Activated CD4-positive, alpha-beta T cell treated with anti-CD3 and anti-CD28 coated beads, Interleukin-2, amount 50 U/mL, for 48 hours (primary cell): Measurements from ENCODE around the gene B9D2.
A peak's percentile ranks its signal among the peaks of the same experiment; 100 is the strongest.
"Not testable (repeated sequence)": the region's sequence is repeated elsewhere in the genome, so short reads cannot be mapped to it uniquely, and the experiment has no call there.

Experiments used
- DNase-seq, 2 experiments: peaks; one replicate each; pipeline ENCODE4 v3.0.0-alpha.2; 2020

B9D2 gene, protein sequence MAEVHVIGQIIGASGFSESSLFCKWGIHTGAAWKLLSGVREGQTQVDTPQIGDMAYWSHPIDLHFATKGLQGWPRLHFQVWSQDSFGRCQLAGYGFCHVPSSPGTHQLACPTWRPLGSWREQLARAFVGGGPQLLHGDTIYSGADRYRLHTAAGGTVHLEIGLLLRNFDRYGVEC

GRCh38 chr19:41363753-41364523, at the start of gene B9D2:
B9D2 (minus strand) TSS chr19:41364149; CDS start chr19:41363519, 630 bp downstream.
- peak; percentile 98 to 99 for DNase-seq

DNA sequence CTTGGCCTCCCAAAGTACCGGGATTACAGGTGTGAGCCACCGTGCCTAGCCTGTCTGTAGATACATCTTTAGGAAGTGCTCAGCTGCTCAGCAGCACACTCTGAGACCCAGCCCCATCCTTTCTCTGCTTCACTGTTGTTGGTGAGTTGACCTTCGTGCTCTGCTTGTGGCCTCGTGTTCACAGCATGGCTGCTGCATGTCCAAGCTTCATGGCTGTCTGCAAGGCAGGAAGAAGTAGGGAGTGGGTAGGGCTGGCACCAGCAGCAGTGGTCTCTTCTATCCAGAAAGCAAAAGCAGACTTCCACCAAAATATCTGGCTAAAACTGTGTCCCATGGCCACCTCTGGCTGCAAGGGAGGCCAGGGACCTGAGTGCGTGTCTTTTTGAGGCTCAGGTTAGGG, 49.0 kb upstream of the B9D2 start:
- DNase-seq, result no peak

GRCh38 chr19:41411968-41412265, 48.0 kb upstream of the B9D2 start:
- DNase-seq, result no peak

DNA sequence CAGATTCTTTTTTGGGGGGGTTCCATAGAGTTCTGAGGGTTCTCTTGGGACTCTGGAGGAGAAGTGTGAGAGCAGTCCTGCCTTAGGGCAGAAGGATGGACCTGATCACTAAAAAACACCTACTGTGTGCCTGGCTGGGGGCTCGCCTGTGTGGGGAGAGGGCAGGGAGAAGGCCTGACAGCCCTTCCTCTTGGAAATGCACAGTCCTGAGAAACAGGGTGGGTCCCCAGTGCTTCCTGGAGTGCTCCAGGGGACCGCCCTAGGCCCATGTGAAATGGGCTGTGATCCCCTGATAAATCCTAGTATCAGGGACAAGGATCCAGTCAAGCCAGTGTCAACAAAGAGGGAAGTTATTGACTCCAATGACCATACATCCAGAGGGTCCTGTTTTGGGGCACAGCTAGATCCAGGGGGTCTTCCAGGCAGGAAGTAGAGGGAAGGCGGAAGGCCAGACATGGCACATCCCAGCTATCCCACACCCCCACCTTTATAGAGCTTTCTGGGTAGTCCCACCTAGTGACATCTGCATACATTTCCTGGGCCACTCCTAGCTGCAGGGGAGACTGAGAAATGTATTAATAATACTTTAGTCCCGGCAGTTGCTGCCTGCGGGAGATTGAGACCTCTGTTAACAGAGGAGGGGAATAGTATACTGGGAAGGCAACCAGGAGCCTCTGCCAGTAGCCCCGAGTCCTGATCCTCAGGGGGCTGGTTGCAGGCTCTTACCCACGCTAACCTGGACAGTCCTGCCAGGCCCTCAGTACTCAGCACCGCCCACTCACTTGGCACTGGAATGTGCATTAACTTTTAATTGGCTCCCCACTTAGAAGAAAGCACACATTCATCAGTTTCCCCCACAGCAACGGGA, 47.4 kb upstream of the B9D2 start:
- no peak for DNase-seq

DNA sequence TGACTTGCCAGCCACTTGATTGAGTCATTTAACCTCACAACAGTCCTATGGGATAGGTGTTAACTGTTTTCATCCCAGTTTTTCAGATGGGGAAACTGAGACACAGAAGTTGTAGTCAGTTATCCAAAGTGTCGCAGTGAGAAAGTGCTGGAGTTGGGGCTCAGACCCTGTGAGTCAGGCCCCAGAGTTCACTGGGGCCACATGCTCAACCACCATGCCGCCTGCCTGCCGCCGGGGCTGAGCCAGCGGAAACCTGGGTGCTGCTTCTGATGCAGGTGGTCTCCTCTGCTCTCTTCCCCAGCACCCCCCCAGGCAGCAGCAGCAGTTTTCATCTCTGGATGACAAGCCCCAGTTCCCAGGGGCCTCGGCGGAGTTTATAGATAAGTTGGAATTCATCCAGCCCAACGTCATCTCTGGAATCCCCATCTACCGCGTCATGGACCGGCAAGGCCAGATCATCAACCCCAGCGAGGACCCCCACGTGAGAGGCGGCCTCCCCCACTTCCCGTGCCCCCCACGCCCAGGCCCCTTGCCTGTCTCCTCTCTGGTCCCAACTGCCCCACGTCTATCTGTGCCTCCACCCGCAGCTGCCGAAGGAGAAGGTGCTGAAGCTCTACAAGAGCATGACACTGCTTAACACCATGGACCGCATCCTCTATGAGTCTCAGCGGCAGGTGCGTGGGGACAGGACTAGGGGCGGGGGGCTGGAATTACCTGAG, 46.5 kb upstream of the B9D2 start:
- no peak for DNase-seq

- DNase-seq, result no peak
Measured at GRCh38 chr19:41409288-41409687, 45.3 kb upstream of the B9D2 start.

DNA sequence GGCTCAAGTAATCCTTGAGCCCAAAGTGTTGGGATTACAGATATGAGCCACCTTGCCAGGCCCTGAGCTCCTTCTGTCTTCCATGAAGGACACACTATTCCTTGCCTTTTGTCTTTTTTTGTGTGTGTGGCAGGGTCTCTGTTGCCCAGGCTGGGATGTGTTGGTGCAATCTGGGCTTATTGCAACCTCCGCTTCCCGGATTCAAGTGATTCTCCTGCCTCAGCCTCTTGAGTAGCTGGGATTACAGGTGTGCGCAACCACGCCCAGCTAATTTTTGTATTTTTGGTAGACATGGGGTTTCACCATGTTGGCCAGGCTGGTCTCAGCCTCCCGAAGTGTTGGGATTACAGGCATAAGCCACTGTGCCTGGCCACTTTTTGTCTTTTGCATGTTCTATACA, 44.9 kb upstream of the B9D2 start:
- not testable (repeated sequence) for DNase-seq

DNA sequence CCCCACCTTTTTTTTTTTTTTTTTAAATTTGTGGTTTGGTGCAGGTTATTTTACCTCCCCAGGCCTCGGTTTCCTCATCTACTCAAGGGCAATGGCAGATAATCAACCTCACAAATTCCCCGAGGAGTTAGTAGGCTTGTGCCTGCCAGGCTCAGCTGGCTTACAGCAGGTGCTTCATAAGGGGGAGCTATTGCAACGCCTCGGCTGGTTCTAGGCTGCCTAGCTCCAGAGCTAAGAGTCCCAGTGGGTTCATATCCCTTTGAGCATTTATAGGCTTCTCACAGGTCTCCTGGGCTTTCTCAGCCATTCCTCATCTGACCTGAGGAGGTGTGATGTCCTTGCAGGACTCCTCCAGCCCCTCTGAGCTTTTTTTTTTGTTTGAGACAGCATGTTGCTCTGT, 44.3 kb upstream of the B9D2 start:
- DNase-seq, result no peak

- no peak for DNase-seq
Measured at GRCh38 chr19:41407271-41407670, 43.3 kb upstream of the B9D2 start.

- no peak for DNase-seq
Measured at GRCh38 chr19:41405776-41406175, 41.8 kb upstream of the B9D2 start.

- no peak for DNase-seq
Measured at GRCh38 chr19:41403181-41403970, 39.4 kb upstream of the B9D2 start.

- DNase-seq, result no peak
Measured at GRCh38 chr19:41402010-41402409, 38.1 kb upstream of the B9D2 start.

DNA sequence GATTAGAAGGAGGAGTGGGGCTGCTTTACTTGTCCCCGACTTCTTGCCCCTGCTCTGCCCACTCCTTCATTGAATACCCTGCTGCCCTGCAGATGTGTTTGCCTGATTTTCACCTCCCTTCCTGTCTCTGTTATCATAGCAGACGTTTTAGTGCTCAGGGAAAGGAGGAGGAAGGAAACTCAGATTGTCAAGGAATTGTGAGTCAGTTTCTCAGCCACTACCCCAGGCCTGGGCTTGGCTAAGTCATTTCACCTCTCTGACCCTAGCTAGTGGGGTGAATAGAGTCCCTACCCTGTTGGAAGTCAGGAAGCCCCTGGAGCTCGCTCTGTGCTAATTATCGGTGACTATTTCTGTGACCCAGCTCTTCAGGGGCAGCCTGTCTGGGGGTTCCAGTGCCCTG, 37.5 kb upstream of the B9D2 start:
- DNase-seq, result no peak

DNA sequence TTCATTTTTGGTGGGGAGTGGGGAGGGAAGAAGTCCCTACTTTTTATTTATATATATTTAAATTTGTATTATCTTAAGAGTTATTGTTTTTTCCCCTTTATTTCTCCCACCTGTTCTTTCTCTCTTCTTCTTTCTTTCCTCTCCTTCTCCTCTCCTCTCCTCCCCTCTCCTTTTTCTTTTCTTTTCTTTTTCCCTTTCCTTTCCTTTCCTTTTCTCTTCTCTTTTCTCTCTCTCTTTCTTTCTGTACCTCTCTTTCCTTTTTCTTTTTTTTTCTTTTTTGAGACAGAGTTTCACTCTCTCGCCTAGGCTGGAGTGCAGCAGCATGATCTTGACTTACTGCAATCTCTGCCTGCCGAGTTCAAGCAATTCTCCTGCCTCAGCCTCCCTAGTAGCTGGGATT, 35.6 kb upstream of the B9D2 start:
- no peak for DNase-seq

GRCh38 chr19:41399091-41399490, 35.1 kb upstream of the B9D2 start:
- DNase-seq, result no peak

GRCh38 chr19:41398598-41398997, 34.6 kb upstream of the B9D2 start:
- no peak for DNase-seq

- no peak for DNase-seq
Measured at GRCh38 chr19:41398050-41398418, 34.1 kb upstream of the B9D2 start.

DNA sequence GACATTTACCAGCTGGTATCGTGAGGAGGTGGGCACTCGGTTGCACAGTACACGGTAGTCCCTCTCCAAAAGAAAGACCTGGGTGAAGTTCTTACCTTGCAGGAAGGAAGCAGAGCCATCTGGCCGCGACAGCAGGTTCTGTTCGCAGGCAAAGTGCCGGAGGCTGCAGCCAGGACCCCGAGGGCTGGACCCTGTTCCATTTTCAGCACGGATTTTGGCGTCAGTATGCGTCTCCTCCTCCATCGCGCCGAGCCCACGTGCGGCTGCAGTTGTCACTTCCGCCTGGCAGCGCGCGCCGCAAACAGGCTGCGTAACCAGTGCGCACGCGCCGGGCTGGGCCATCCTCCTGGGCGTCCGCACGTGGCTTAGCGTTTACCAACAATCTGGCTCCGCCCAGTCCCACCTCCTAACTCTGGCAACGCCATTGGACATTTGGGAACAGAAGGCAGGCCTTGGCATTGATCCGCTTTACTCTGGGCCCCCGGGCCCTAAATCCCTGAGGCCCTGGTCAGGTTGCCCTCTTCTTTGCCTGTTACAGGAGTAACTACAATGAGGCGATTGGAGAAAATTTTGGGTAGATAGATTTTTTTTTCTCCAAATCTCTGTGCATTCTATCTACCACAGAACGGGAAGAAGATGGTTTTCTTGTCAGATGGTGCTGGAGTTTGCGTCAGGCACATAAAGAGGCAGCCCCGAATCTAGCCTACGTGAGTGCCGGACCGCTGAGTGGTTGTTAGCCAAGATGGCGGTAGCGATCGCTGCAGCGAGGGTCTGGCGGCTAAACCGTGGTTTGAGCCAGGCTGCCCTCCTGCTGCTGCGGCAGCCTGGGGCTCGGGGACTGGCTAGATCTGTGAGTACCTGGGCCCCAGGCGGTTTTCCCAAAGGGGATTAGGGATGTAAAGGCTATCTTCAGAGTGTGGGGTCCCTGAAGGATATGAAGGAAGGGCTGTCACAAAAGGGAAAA, 33.4 kb upstream of the B9D2 start, which contains the start of the genes BCKDHA and EXOSC5:
Gene BCKDHA, plus strand, starts transcription at position 733 of the 964 bp plus-strand sequence. Its CDS starts 10 bp downstream, at position 743.
Gene EXOSC5, minus strand, starts transcription at position 274 of the 964 bp plus-strand sequence. Its CDS starts 31 bp downstream, at position 243.
- DNase-seq, result peak; percentile 99

DNA sequence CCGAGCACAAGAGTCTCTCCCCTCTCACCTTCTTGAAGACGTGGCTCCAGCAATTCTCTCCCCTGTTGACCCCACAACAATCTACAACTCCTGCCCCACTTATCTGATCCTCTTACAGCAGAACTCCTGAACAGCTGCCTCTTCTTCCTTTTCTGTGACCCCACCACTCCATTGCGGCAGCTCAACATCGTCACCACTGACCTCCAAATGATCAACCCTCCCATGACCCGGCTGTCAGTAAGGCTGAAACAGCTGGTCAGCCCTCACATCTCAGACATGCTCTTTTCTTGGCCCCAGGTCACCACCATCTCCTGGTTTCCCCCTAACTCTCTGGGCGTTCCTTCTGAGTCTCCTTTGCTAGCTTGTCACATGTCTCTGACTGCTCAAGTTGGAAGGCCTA, 31.4 kb upstream of the B9D2 start:
- DNase-seq, result no peak

DNA sequence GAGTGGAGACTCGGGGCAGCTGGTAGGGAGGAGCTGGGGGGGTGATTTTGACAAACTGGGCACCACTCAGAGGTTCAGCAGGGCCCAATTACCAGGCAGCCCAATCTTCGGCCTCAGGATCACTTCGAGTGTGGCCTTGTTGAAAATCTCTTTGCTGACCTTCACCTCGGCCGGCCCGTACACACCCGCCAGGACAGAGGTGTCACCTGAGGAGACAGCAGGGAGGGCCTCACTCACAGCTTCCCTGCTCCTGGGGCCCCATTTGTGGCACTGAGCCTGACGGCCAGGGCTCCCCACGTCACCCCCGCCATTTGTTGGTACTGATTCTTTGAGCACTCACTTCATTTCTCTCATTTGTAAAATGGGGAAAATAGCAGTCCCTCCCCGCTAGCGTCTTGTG, 28.8 kb upstream of the B9D2 start:
- no peak for DNase-seq

- DNase-seq, result no peak
Measured at GRCh38 chr19:41391618-41392017, 27.7 kb upstream of the B9D2 start.
